NCI-H2196 (cell line): ENCODE measurements around the gene VDR.

Source experiments
- DNase-seq: peaks from one replicate; lab custom pipeline; 2025; ENCODE audit not compliant: unreplicated experiment; lab: John Stamatoyannopoulos, UW

The VDR gene

GRCh38 chr12:47931187-47931586 lies 26.4 kb upstream of the VDR start:
- DNase-seq: no peak

GRCh38 chr12:47930634-47931033 lies 25.8 kb upstream of the VDR start:
- DNase-seq: no peak

- DNase-seq: no peak
These were observed 22.6 kb upstream of the VDR start for GRCh38 chr12:47927346-47927745.

- no peak for DNase-seq
These were observed 17.1 kb upstream of the VDR start for GRCh38 chr12:47921907-47922306.

GRCh38 chr12:47920913-47921312 lies 16.1 kb upstream of the VDR start:
- DNase-seq: no peak

GRCh38 chr12:47913081-47913480 lies 8.3 kb upstream of the VDR start:
- no peak for DNase-seq

GRCh38 chr12:47912556-47912955 lies 7.8 kb upstream of the VDR start:
- DNase-seq: no peak

GRCh38 chr12:47910981-47911380 lies 6.2 kb upstream of the VDR start:
- no peak for DNase-seq

GRCh38 chr12:47910486-47910885 lies 5.7 kb upstream of the VDR start:
- DNase-seq: no peak

GRCh38 chr12:47909839-47910465 lies 5.2 kb upstream of the VDR start:
- DNase-seq: no peak

- DNase-seq: no peak
These were observed 3.9 kb upstream of the VDR start for GRCh38 chr12:47908738-47909137.

- DNase-seq: no peak
These were observed 3.2 kb upstream of the VDR start for GRCh38 chr12:47907851-47908454.

- no peak for DNase-seq
These were observed 674 bp downstream of the VDR start for GRCh38 chr12:47903927-47904712.

- no peak for DNase-seq
These were observed 1.6 kb downstream of the VDR start for GRCh38 chr12:47903151-47903611.

GRCh38 chr12:47902131-47902639 lies 2.6 kb downstream of the VDR start:
- DNase-seq: no peak

GRCh38 chr12:47901718-47902093 lies 3.1 kb downstream of the VDR start:
- DNase-seq: no peak

- no peak for DNase-seq
These were observed 3.6 kb downstream of the VDR start for GRCh38 chr12:47901063-47901717.

GRCh38 chr12:47900131-47901062 lies 4.4 kb downstream of the VDR start:
- peak; percentile 7 for DNase-seq

GRCh38 chr12:47899466-47899865 lies 5.3 kb downstream of the VDR start:
- no peak for DNase-seq

GRCh38 chr12:47896633-47897032 lies 8.2 kb downstream of the VDR start:
- peak; percentile 65 for DNase-seq
